Glomerular visceral epithelial cell (primary cell): ENCODE measurements around the gene SLC15A5.

Source experiments
- DNase-seq: peaks from one replicate; pipeline ENCODE4 v3.0.0-alpha.2; 2016; ENCODE audit errors: extremely low spot score

SLC15A5 gene

GRCh38 chr12:16277585-16277984 is at the start of gene SLC15A5:
TSS of gene SLC15A5 (minus strand) at chr12:16277685. CDS start at chr12:16277685, 0 bp downstream.
- DNase-seq: no peak

GRCh38 chr12:16325426-16325825 is 47.9 kb upstream of the SLC15A5 start:
- DNase-seq: peak; percentile 11

- no peak for DNase-seq
These were observed 47.3 kb upstream of the SLC15A5 start for GRCh38 chr12:16324772-16325171.

- DNase-seq: no peak
These were observed 46.8 kb upstream of the SLC15A5 start for GRCh38 chr12:16324272-16324671.

- no peak for DNase-seq
These were observed 46.2 kb upstream of the SLC15A5 start for GRCh38 chr12:16323638-16324037.

GRCh38 chr12:16323010-16323409 is 45.5 kb upstream of the SLC15A5 start:
- no peak for DNase-seq

- no peak for DNase-seq
These were observed 33.4 kb upstream of the SLC15A5 start for GRCh38 chr12:16310934-16311333.

GRCh38 chr12:16307856-16308475 is 30.5 kb upstream of the SLC15A5 start:
- DNase-seq: no peak

GRCh38 chr12:16303939-16304338 is 26.5 kb upstream of the SLC15A5 start:
- DNase-seq: no peak

- no peak for DNase-seq
These were observed 23.3 kb upstream of the SLC15A5 start for GRCh38 chr12:16300736-16301135.

- no peak for DNase-seq
These were observed 22.6 kb upstream of the SLC15A5 start for GRCh38 chr12:16300122-16300521.

- DNase-seq: no peak
These were observed 21.9 kb upstream of the SLC15A5 start for GRCh38 chr12:16299403-16299802.

- DNase-seq: peak; percentile 6
These were observed 20.0 kb upstream of the SLC15A5 start for GRCh38 chr12:16297521-16297920.

- DNase-seq: no peak
These were observed 17.0 kb upstream of the SLC15A5 start for GRCh38 chr12:16294376-16294956.

- DNase-seq: no peak
These were observed 13.5 kb upstream of the SLC15A5 start for GRCh38 chr12:16291032-16291431.

- DNase-seq: no peak
These were observed 8.1 kb upstream of the SLC15A5 start for GRCh38 chr12:16285586-16285985.

- DNase-seq: no peak
These were observed 5.5 kb upstream of the SLC15A5 start for GRCh38 chr12:16282978-16283377.

GRCh38 chr12:16282081-16282480 is 4.6 kb upstream of the SLC15A5 start:
- no peak for DNase-seq

- peak; percentile 29 for DNase-seq
These were observed 3.7 kb upstream of the SLC15A5 start for GRCh38 chr12:16281157-16281556.

GRCh38 chr12:16272222-16272621 is 5.3 kb downstream of the SLC15A5 start:
- no peak for DNase-seq

- no peak for DNase-seq
These were observed 6.4 kb downstream of the SLC15A5 start for GRCh38 chr12:16271062-16271461.

GRCh38 chr12:16269946-16270345 is 7.5 kb downstream of the SLC15A5 start:
- DNase-seq: no peak

GRCh38 chr12:16266085-16266484 is 11.4 kb downstream of the SLC15A5 start:
- DNase-seq: no peak

GRCh38 chr12:16261944-16262475 is 15.5 kb downstream of the SLC15A5 start:
- peak; percentile 40 for DNase-seq
